HG03159 (cell line): ENCODE measurements around the gene PKD2.
"Not testable (repeated sequence)": the region's sequence is repeated elsewhere in the genome, so short reads cannot be mapped to it uniquely, and the experiment has no call there.

Experiments used
- ATAC-seq: cut with Tn5 transposase; IDR thresholded peaks from one replicate; pipeline ENCODE4 v1.9.1; 2021; ENCODE audit warnings: mild to moderate bottlenecking, moderate library complexity; ENCODE audit not compliant: unreplicated experiment

PKD2 gene

GRCh38 chr4:88062843-88063242 lies 55.4 kb downstream of the PKD2 start:
- no peak for ATAC-seq

DNA sequence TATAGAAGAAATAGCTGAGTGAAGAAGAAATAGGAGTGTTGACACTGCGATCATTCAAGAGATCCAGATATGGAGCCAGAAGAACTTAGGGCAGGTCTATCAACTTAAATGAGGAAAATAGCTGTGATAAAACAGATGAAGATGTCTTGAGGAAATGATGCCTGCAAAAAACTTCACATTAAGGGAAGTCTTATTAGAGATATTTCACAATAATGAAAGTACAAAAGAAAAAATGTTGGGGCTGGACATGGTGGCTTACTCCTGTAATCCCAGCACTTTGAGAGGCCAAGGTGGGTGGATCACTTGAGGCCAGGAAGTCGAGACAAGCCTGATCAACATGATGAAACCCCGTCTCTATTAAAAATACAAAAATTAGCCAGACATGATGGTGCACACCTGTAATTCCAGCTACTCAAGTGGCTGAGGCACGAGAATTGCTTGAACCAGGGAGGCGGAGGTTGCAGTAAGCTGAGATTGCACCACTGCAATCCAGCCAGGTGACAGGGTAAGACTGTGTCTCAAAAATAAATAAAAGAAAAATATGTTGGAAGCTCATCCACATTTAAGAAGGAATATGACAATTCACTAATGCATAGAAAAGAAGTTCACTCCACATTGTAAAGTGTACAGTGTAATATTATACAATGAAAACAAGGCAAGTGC lies 56.3 kb downstream of the PKD2 start:
- no peak for ATAC-seq

- no peak for ATAC-seq
Measured at GRCh38 chr4:88064410-88064809, 57.0 kb downstream of the PKD2 start.

DNA sequence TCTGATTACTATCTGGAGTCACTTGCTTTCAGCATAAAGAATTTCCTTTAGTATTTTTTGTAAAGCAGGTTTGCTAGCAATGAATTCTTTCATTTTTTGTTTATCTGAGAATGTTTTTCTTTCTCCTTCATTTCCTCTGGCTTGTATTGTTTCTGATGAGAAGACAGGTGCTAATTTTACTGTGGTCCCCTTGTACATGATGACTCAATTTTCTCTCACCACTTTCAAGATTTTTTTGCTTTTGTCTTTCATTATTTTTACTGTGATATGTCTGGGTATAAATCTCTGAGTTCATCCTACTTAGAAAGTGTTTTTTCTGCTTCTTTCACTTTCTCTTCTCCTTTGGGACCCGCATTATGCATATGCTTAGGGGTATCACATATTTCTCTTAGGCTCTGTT lies 62.6 kb downstream of the PKD2 start:
- no peak for ATAC-seq

DNA sequence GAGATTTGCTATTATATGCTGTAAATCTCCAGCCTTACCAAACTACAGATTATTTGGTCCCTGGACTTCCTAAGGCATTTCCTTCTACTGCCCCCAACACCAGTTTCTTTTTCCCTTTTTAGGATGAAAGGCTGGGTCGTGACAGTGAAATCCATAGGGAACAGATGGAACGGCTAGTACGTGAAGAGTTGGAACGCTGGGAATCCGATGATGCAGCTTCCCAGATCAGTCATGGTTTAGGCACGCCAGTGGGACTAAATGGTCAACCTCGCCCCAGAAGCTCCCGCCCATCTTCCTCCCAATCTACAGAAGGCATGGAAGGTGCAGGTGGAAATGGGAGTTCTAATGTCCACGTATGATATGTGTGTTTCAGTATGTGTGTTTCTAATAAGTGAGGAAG lies 67.9 kb downstream of the PKD2 start:
- ATAC-seq: no peak

DNA sequence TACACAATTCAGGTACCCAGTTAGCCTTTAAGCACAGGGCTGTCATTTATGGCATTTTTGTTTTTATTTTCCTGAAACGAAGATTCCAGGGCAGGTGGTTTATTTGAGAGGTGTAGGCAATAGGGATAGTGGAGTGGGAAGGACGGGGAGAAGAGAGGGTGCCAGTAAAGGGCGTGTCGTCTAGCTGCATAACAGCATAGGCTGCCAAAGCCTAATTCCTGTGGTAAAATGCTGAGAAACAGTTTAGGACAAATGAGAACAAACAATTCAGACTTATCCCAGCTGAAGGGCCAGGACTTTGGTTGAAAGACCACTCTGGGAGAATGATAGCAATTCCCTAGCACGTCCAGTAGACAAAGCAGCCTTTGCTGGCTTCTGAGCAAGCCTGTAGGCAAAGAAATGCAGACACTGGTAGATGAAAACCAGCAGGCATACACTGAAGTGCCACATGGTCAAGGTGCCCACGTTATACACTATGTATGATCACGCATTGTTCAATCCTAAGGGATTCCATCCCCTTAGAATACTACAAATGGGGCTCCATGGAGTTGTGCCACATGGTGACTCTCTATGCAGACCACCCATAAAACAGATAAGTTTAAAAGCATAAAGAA lies 70.6 kb downstream of the PKD2 start:
- no peak for ATAC-seq

DNA sequence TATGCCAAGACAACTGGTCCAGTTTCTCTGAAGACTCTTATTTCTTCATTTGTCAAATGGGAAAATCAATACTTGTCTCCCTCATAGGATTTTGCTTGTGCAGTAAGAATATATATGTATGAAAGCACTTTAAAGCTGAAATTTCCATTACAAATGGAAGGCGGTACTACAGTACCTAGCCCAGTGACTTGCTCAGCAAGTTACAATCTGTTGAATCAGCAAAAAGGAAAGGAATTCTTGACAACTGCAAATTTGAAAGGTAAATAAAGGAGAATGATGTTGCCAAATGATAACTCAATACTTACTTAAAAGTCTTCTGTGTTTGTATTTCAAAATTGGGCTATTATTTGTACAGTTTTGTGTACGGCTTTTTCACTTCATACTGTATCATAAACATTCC lies 71.1 kb downstream of the PKD2 start:
- ATAC-seq: no peak

GRCh38 chr4:88080626-88081025 lies 73.2 kb downstream of the PKD2 start:
- no peak for ATAC-seq

GRCh38 chr4:88087004-88087403 lies 79.6 kb downstream of the PKD2 start:
- ATAC-seq: no peak

GRCh38 chr4:88090898-88091297 lies 83.5 kb downstream of the PKD2 start:
- no peak for ATAC-seq

- no peak for ATAC-seq
Measured at GRCh38 chr4:88091378-88091777, 83.9 kb downstream of the PKD2 start.

- ATAC-seq: no peak
Measured at GRCh38 chr4:88093874-88094273, 86.4 kb downstream of the PKD2 start.

DNA sequence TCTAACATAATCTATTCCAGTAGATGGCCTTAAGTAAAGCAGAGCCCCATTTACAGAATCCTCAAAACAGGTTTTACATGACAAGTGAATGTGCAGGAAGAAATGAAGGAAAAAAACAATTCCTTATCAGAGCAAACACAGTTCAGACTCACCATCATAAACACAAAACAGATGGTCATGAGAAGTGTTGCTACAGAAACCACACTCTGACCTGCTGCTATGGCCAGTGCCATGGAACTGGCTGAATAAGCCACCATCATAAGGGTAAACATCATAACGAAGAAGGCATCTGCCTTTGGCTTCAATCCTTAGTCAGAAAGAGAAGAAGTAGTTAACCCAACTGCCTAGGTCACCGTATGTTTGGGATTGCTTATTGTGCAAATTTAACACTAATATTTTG lies 89.9 kb downstream of the PKD2 start:
- no peak for ATAC-seq

GRCh38 chr4:88097781-88098180 lies 90.3 kb downstream of the PKD2 start:
- ATAC-seq: no peak

DNA sequence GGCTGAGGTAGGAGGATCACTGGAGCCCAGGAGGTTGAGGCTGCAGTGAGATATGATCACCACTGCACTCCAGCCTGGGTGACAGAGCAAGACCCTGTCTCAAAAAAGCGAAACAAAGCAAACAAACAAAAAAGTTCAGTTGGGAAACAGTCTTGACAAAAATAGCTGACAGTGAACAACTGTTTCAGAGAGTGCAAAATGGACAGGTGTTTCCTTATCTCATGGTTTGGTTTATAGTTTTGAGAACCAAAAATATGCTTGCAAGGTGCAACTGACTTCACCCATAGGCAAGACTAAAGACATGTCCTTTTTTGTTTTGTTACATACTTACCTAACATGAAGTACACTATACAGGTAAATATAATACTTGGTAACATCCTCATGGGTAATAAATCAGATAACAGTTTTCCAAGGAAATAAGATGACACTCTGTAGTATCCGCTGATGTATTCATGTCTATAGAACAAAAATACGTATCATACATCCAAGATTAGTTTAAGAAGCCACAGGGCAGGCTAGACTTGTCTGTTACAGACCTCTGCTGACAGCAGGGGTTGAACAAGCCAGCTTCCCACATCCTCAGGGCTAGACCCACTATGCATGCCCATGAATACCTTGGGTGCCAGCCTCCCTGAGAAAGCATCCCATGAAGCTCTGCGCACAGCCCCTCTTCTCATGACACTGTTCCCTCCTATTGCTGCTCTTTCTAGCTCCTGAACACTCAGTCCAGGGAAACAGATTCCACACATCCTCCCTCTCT lies 91.7 kb downstream of the PKD2 start:
- ATAC-seq: no peak

- no peak for ATAC-seq
Measured at GRCh38 chr4:88101165-88101564, 93.7 kb downstream of the PKD2 start.

GRCh38 chr4:88102026-88102425 lies 94.6 kb downstream of the PKD2 start:
- ATAC-seq: no peak

GRCh38 chr4:88104902-88105610 lies 97.6 kb downstream of the PKD2 start:
- no peak for ATAC-seq

DNA sequence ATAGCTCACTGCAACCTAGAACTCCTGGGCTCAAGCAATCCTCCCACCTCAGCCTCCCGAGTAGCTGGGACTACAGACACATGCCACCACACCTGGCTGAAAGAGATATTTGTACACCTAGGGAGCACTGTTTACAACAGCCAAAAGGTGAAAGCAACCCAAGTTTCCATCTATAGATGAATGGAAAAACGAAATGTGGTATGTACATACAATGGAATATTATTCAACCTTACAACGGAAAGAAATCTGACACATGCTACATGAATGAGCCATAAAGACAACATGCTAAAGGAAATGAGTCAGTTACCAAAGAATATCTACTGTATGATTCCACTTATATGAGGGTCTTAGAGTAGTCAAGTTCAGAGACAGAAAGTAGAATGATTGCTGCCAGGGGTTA lies 98.8 kb downstream of the PKD2 start:
- ATAC-seq: no peak

DNA sequence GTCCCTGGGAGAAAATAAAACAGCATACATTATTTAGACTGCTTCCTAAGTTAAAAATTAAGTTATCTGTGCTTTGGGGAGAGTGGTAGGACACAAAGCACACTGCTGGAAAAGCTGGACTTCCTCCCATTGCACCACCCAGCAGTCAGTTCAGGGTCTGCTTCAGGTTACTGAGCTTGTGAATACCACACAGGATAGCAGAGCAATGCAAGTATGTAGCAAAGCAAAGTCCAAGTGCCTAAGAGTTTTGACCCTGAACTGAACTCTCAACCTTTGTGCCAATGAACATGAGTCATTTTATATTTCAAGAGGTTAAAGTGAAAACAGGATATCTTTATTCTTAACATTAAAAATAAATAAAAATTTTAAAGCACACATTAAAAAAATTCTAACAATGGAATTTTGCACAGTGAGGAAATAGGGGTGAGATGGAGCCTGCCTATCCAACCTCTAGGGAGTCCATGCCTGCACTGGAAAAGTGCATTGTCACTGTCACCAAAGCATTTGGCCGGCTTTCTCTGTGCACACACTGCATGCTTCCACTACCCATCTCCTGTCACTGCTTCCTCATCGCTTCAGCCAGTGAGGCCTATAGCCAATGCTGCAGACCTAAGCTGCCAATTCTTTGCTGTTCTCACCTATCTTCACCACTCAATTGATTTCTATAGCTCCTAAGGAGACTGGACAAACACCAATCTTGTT lies 100.1 kb downstream of the PKD2 start:
- no peak for ATAC-seq

DNA sequence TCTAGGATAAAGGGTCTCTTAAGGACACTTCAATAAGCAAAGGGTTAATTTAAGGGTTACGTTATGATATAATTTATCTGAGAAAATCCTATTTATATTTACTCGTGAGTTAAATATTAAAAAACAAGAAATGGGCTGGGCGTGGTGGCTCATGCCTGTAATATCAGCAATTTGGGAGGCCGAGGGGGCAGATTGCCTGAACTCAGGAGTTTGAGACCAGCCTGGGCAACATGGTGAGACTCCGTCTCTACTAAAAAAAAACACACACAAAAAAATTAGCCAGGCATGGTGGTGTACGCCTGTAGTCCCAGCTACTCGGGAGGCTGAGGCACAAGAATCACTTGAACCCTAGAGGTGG lies 100.7 kb downstream of the PKD2 start:
- ATAC-seq: not testable (repeated sequence)
